NCI-H2081 (cell line): ENCODE results near the gene BTNL3.

ENCODE experiments used
- DNase-seq, 2 experiments: peaks; one replicate each; lab custom pipeline; 2025; lab: John Stamatoyannopoulos, UW

The BTNL3 gene

GRCh38 chr5:181047921-181048320 lies 59.3 kb downstream of the BTNL3 start:
- DNase-seq: no peak

DNA sequence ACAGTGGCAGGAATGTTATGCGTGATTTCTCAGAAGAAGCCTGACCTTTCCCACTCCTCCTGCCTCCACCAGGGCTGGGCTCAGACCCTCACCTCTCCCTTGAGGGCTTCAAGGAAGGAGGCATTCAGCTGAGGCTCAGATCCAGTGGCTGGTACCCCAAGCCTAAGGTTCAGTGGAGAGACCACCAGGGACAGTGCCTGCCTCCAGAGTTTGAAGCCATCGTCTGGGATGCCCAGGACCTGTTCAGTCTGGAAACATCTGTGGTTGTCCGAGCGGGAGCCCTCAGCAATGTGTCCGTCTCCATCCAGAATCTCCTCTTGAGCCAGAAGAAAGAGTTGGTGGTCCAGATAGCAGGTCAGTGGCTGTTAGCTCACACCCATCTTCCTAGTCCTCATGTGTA lies 61.4 kb downstream of the BTNL3 start:
- DNase-seq: no peak

DNA sequence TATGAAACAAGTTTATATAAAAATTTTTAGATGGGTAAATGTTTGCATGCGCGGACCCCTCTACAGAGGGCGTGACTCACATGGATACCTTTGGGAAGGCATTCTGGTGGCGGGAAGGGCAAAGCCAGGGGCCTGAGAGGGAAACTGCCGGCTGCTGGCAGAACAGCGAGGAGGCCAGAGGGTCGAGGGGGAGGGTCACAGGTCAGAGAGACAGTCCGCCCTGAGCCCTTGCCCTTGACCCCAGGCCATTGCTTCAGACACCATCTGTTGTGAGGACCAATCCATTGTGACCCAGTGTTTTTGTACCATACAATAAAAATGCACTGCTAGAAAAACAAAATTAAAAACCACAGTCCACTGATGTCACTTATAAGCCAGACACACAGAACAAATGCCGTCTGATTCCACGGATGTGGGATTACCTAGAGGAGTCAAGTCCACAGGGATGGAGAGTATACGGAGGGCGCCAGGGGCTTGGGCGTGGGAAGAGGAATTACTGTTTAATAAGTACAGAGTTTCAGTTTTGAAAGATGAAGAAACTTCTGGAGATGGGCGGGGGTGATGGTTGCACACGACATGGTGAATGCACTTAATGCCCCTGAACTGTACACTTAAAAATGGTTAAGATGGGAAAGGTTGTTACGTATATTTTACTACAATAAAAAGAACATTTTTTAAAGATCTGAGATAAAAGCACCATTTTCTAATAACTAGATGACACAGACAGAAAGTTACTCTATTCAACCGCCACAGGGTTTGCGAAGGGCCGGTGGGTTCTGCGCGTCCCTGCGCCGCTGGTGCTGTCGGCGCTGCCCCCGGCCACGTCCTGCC lies 63.4 kb downstream of the BTNL3 start:
- no peak for DNase-seq

- DNase-seq: no peak
Observed at GRCh38 chr5:181052672-181053487, 64.2 kb downstream of the BTNL3 start.

GRCh38 chr5:181053488-181054121 lies 65.0 kb downstream of the BTNL3 start:
- DNase-seq: no peak

- DNase-seq: no peak
Observed at GRCh38 chr5:181054138-181054537, 65.5 kb downstream of the BTNL3 start.

DNA sequence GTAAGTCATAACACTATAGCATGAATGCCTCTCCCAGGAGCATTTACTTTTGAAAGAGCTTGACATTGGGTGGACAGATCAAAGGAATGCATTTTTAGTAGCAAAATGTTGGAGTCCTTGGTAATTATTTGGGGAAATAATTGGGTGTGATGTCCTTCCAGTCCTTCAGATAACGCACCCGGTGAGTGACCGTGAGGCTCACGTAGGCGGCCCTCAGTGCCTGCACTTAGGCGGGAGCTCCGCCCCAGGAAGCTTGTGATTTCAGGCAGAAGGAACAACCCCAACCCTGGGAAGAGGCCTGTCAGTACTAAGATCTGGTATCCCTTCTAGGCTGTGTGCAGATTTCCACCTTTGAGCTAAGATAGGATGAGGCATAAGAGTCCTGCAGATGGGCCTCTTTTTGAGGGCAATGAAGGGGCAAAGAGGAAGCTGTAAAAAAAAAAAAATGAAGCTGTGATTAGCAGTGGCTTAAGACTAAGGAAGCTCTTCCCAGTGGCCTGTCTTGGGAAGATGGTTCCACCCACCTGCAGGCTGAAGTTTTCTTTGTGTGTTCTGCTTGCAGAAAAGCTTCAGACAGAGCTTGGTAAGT lies 66.3 kb downstream of the BTNL3 start:
- DNase-seq: no peak
